Esophagus muscularis mucosa (tissue), 4 donors: Measurements from ENCODE around the gene FAM89B. TPM values are rescaled to one million over a fixed set of nuclear protein-coding genes. Genes with fewer than 3 reads are reported as not detected.
A peak's percentile ranks its signal among the peaks of the same experiment; 100 is the strongest.

Experiments
- DNase-seq: peaks from one replicate; pipeline ENCODE4 v3.0.0-alpha.2; 2017; ENCODE audit errors: extremely low spot score
- H3K27ac ChIP-seq, 4 donors: fragments of 200-600 bp; sonication (generic); replicated peaks in 1 of 4; 1 replicate in 3 of 4; 2 replicates in 1 of 4; pipeline ENCODE4 v1.5.1; 2016 to 2019; ENCODE audit warnings: mild to moderate bottlenecking in 1 of 4
- H3K27me3 ChIP-seq, 4 donors: fragments of 200-600 bp; sonication (generic); one replicate each; pipeline versions ENCODE4 v1.5.1 to v1.6.0; 2016 to 2019
- H3K36me3 ChIP-seq, 4 donors: fragments of 200-600 bp; sonication (generic); one replicate each; pipeline ENCODE4 v1.5.1; 2016 to 2019
- H3K4me1 ChIP-seq, 4 donors: fragments of 200-600 bp; sonication (generic); one replicate each; pipeline ENCODE4 v1.5.1; 2016 to 2019
- H3K4me3 ChIP-seq, 4 donors: fragments of 200-600 bp; sonication (generic); 1 replicate in 2 of 4; 2 replicates in 2 of 4; pipeline ENCODE4 v1.5.1; 2016 to 2019; ENCODE audit warnings: mild to moderate bottlenecking in 4 of 4, moderate library complexity in 1 of 4
- H3K9me3 ChIP-seq, 4 donors: fragments of 200-600 bp; sonication (generic); 1 replicate in 3 of 4; 2 replicates in 1 of 4; pipeline ENCODE4 v1.5.1; 2016 to 2019
- EP300 ChIP-seq: sonication (generic); formaldehyde crosslinking; IDR thresholded peaks from one replicate; pipeline ENCODE4 v1.6.1; 2017; ENCODE audit warnings: antibody characterized with exemption
- POLR2A ChIP-seq: fragments of 450-650 bp; IDR thresholded peaks from one replicate; pipeline ENCODE4 v1.6.1; 2017; ENCODE audit warnings: antibody characterized with exemption, moderate library complexity, mild to moderate bottlenecking, low read depth
- POLR2AphosphoS5 ChIP-seq, 2 donors: sonication (generic); formaldehyde crosslinking; IDR thresholded peaks; one replicate each; pipeline ENCODE4 v1.6.1; 2017; ENCODE audit warnings: antibody characterized with exemption in 2 of 2
- WGBS: methylation state at CpG from one replicate; pipeline ENCODE4 v1.1.5; 2018; 5-methylcytosine and 5-hydroxymethylcytosine counted together
- intact Hi-C: fragments of 100-400 bp; cut with DNase I; formaldehyde crosslinking; loops from one replicate; pipeline ENCODE4 v1.15.1; 2023
- total RNA-seq, 4 donors: library from RNA; depleted of rRNA; stranded (reverse); fragments of >200 nt; gene quantifications; one replicate each; pipeline versions ENCODE4 v1.1.0 to v1.2.1, GENCODE V29; 2016
- TF ChIP-seq, protein P1 (sequence below), 3 experiments: fragments of 200-600 bp in 2 of 3; fragments of 450-650 bp in 1 of 3; sonication (generic) in 2 of 3; IDR thresholded peaks; one replicate each; pipeline ENCODE4 v1.5.1; 2017 to 2019; ENCODE audit warnings: antibody characterized with exemption in 3 of 3, mild to moderate bottlenecking in 2 of 3, moderate library complexity in 1 of 3

Gene FAM89B
- total RNA-seq, 4 donors from 2014 or later, result 47.9 to 90.4 (median 75.0) TPM

DNA sequence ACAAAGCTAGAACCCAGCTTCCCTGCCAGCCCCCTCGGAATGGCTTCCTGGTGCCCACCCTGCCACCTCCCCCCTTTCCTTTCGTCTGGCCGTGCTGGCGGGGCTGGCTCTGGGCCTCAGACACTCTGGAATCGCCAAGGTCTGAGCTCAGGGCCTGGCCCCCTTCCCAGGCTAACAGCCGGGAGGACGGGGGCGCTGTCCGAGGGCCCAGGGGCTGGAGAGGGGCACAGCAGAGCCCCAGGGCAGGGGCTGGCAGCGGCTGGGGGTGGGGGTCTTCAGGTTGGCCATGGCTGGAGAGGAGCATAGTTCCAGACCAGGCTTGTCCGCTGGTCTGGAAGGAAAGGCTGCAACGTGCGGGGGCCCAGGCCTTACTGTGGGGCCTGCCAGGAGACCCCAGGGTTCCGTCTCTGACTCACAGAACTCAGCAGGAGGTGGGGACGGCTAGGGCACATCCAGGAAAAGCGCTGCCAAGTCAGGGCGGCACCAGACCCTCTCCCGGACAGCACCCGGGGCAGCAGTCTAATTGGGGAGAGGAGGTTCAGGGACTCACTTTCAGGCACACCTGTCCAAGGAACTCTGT lies 13.3 kb upstream of the FAM89B start:
- no peak for DNase-seq
- TF ChIP-seq POLR2AphosphoS5 (IDR thresholded peaks at IDR 0.05), result peak in 1 of 2 donors; percentile 56
- TF ChIP-seq EP300, result no peak
- TF ChIP-seq, protein P1, sequence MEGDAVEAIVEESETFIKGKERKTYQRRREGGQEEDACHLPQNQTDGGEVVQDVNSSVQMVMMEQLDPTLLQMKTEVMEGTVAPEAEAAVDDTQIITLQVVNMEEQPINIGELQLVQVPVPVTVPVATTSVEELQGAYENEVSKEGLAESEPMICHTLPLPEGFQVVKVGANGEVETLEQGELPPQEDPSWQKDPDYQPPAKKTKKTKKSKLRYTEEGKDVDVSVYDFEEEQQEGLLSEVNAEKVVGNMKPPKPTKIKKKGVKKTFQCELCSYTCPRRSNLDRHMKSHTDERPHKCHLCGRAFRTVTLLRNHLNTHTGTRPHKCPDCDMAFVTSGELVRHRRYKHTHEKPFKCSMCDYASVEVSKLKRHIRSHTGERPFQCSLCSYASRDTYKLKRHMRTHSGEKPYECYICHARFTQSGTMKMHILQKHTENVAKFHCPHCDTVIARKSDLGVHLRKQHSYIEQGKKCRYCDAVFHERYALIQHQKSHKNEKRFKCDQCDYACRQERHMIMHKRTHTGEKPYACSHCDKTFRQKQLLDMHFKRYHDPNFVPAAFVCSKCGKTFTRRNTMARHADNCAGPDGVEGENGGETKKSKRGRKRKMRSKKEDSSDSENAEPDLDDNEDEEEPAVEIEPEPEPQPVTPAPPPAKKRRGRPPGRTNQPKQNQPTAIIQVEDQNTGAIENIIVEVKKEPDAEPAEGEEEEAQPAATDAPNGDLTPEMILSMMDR (IDR thresholded peaks at IDR 0.05), result peak in 1 of 3 experiments; percentile 15
- Histone ChIP-seq H3K27ac (peak overlapping the region; percentile 87 to 99 (median 97)), H3K27me3 (no peaks in the 10 kb centered on the region), H3K4me1 (peaks cover 59 to 72% (median 65%) of the 10 kb centered on the region in 4 donors), H3K9me3 (no peaks in the 10 kb centered on the region), H3K4me3 (peak overlapping the region; percentile 70 to 74 (median 72)), H3K36me3 (peaks cover 0 to 3% (median under 1%) of the 10 kb centered on the region in 4 donors)
- WGBS, result 28% methylated on average over 15 of the region's 19 CpGs
- intact Hi-C loops, result no loop called here

DNA sequence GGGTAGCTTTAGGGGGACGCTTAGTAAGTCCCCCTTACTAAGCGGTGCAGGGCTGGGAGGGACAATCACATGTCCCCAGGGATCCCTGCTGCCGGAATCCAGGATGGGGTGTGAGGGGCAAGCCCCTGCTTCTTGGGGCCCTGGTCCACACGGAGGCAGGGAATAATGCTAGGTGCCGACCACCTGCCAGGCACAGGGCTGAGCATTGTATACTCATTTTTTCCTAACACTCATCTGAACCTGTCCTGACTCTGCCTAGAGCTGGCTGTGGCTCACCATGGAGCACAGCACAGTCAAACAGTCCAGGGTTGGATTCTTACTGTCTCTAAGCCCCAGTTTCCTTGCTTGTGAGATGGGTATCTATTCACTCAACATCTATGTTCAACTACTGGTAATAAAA lies 12.8 kb upstream of the FAM89B start:
- Histone ChIP-seq H3K27ac (peak overlapping the region; percentile 87 to 99 (median 97)), H3K27me3 (no peaks in the 10 kb centered on the region), H3K4me1 (peaks cover 58 to 67% (median 60%) of the 10 kb centered on the region in 4 donors), H3K4me3 (no peak overlapping the region), H3K36me3 (no peaks in the 10 kb centered on the region), H3K9me3 (no peaks in the 10 kb centered on the region)
- TF ChIP-seq POLR2AphosphoS5 (IDR thresholded peaks at IDR 0.05) (no peak), EP300 (no peak)
- 90% methylated on average over 2 of the region's 5 CpGs for WGBS
- no peak for DNase-seq
- intact Hi-C loops, result no loop called here

DNA sequence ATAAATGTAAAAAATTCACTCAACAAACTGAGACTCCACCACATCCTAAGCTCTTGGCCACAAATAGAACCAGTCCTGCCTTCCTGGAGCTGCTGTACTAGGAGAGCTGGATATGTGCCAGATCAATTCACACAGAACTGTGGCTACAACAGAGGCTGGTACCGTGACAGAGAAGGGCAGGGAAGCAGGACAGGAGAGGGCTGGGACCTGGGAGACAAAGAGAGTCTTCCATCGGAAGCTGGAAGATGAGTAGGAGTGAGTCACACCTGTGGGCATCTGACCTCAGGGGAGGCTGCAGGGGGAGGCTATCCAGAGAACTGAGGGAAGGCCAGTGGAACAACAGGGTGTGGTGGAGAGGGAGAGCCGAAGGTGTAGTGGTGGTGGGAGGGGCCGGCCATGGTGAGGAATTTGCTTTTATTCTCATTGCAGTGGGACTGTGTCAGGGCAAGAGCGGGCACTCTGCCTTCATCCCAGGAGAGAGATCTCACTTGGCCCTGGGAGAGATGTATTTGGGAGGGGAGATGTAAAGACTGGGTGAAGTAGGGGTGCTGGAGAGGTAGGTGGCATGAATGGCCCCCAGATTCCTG lies 12.3 kb upstream of the FAM89B start:
- intact Hi-C loops, result no loop called here
- no peaks in the 10 kb centered on the region for H3K27me3 ChIP-seq
- 34% methylated on average over 5 of the region's 5 CpGs for WGBS
- TF ChIP-seq POLR2AphosphoS5 (IDR thresholded peaks at IDR 0.05) (no peak), EP300 (no peak), POLR2A (no peak)
- TF ChIP-seq, protein P1 (IDR thresholded peaks at IDR 0.05), result no peak
- DNase-seq, result no peak
- H3K4me1 ChIP-seq, result peaks cover 53 to 62% (median 55%) of the 10 kb centered on the region in 4 donors
- H3K36me3 ChIP-seq, result no peaks in the 10 kb centered on the region
- H3K27ac ChIP-seq, result peak overlapping the region; percentile 87 to 99 (median 97)
- no peak overlapping the region for H3K4me3 ChIP-seq
- no peaks in the 10 kb centered on the region for H3K9me3 ChIP-seq

DNA sequence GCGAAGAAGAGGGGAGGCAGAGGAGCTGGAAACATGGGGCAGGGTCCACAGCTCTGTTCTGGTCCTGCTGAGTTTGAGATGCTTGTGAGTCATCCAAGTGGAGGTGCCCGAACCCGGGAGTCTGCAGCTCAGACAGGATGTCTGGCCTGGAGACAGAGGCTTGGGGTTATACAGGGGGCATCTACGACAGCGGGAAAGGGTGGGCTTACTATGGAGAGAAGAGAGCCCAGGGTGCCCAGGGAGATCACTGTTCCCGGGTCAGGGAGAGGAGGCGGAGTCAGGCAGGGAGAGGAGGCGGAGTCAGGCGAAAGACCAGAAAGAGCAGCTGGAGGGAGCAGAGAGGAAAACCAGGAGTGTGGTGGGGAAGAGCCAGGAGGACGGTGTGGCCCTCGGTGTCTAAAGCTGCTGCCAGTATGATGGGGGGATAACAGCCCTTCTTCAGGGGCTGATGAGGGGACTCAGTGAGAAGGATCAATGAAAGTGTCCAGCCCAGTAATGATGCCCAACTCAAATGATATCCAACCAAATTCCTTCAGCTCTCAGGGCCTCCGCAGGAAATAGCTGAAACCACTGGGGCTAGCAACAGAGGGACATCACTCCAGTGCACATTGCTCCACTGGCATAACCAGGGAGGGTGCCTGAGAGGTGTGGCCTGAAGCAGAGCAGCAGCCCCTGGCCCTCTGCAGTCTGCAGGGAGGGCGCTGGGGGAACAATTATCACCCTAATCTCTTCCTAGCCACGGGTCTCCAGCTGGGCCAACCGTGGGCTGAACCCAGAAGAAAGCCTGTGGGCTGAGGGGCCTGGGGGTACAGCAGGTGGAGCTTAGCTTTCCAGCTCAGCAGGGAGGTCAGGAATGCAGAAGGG lies 11.6 kb upstream of the FAM89B start:
- DNase-seq, result no peak
- no peaks in the 10 kb centered on the region for H3K9me3 ChIP-seq
- H3K27me3 ChIP-seq, result no peaks in the 10 kb centered on the region
- peak overlapping the region; percentile 87 to 99 (median 97) for H3K27ac ChIP-seq
- peaks cover 46 to 54% (median 47%) of the 10 kb centered on the region in 4 donors for H3K4me1 ChIP-seq
- H3K36me3 ChIP-seq, result no peaks in the 10 kb centered on the region
- intact Hi-C loops, result no loop called here
- 25% methylated on average over 15 of the region's 15 CpGs for WGBS
- no peak overlapping the region for H3K4me3 ChIP-seq
- TF ChIP-seq EP300, result no peak
- no peak for TF ChIP-seq POLR2A
- TF ChIP-seq, protein P1 (IDR thresholded peaks at IDR 0.05), result no peak
- TF ChIP-seq POLR2AphosphoS5 (IDR thresholded peaks at IDR 0.05), result no peak

DNA sequence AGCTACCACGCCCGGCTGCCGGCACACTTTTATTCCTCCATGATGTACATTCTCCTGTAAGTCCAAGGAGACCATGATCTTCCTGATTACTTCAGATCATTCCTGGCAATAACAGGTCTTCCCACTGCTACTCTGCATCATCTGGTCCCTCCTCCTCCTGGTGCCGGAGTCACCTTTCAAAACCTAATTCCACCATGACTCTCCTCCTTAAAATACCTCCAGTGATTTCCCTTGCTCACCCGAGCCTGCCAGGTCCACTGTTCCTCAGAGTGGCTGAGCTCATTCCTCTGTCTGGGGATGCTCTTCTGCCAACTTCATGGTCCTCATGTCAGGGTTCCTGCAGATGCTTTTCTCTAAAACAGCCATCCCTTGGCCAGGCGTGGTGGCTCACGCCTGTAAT lies 10.3 kb upstream of the FAM89B start:
- Histone ChIP-seq H3K4me1 (peaks cover 36 to 52% (median 40%) of the 10 kb centered on the region in 4 donors), H3K36me3 (peaks cover 0 to 2% (median 0%) of the 10 kb centered on the region in 4 donors), H3K27me3 (no peaks in the 10 kb centered on the region), H3K9me3 (no peaks in the 10 kb centered on the region), H3K4me3 (no peak overlapping the region), H3K27ac (no peak overlapping the region)
- TF ChIP-seq EP300, result no peak
- 86% methylated on average over 7 of the region's 7 CpGs for WGBS
- intact Hi-C loops, result no loop called here
- no peak for DNase-seq
